Putamen (tissue), 1 donor: ENCODE measurements around the gene TBC1D13.
A peak's percentile ranks its signal among the peaks of the same experiment; 100 is the strongest.
"Not testable (repeated sequence)": the region's sequence is repeated elsewhere in the genome, so short reads cannot be mapped to it uniquely, and the experiment has no call there.

Experiments
- DNase-seq: peaks from one replicate; pipeline ENCODE4 v3.0.0-alpha.2; 2016; ENCODE audit warnings: low spot score

Gene TBC1D13

DNA sequence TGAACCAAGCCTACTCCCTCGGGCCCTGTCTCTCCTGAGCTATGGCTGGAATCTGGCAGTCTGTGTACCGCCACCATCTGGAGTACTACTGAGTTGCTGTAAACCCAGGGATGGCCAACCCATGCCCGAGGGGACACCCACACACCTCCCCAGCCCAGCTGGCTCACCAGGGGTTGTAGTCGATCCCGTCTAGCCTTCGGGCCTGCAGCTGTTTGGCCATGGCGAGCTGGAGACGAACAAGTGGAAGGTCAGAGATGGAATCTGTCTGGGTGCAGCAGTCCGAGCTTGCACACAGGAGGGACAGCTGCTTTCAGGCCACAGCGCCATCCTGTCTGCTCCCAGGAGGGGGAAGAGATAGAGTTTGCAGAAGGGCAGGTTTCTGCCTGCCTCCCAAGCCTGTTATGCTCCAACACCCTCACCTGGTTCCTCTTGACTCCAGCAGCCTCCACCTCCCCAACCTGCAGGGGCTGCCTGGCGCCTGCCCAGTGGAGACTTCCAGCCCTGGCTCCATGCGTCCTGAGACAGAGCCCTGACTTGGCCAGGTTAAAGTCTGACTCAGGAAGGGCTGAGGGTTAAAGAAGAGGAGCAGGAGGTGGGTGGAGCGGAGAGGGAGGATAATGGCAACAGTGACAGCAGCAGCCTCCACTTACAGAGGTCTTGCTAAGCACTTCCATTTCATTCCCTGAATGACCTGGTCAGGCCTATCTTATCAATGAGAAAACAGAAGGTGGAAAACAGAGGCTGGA is 58.3 kb downstream of the TBC1D13 start:
- no peak for DNase-seq

DNA sequence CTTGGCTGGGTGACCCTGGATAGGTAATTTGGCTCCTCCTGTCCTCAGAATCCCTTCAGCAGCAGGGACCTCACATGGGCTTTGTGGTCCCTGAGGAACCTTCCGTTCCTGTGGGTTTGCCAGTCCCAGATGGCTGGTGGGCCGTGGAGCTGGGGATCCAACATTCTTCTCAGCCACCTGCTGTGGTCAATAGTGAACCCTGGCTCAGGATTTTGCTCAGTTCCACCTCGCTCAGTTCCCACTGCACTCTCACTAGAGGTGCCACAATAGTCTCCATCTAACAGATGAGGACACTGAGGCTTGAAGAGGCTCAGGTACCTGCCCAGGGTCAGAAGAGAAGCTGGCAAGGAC is 59.6 kb downstream of the TBC1D13 start:
- no peak for DNase-seq

DNA sequence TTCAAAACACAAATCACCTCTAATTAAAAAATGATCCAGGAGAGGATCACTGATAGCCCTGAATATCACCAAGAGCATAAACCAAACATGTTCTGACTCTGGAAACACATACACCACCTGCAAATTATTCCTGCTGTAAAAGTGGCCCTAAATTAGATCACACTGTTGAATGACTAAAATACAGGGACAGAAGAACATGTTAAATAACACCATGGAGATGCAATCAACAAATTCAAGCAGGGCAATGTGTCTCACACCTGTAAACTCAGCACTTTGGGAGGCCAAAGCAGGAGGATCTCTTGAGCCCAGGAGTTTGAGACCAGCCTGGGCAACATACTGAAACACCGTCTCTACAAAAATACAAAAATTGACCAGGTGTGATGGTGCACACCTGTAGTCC is 60.8 kb downstream of the TBC1D13 start:
- no peak for DNase-seq

DNA sequence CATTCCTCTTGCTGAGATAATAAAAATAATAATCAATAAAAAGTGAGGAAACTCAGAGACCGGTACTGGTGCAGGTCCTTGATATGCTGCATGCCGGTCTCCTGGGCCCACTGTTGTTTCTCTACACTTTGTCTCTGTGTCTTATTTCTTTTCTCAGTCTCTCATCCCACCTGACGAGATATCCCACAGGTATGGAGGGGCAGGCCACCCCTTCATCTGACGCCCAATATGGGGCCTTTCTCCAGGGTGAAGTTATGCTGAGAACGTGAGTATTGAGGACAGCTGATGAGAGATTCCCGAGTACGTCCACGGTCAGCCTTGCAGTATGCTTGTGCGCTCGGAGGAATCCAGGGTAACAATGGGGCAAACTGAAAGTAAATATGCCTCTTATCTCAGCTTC is 64.0 kb downstream of the TBC1D13 start:
- DNase-seq = not testable (repeated sequence)

DNA sequence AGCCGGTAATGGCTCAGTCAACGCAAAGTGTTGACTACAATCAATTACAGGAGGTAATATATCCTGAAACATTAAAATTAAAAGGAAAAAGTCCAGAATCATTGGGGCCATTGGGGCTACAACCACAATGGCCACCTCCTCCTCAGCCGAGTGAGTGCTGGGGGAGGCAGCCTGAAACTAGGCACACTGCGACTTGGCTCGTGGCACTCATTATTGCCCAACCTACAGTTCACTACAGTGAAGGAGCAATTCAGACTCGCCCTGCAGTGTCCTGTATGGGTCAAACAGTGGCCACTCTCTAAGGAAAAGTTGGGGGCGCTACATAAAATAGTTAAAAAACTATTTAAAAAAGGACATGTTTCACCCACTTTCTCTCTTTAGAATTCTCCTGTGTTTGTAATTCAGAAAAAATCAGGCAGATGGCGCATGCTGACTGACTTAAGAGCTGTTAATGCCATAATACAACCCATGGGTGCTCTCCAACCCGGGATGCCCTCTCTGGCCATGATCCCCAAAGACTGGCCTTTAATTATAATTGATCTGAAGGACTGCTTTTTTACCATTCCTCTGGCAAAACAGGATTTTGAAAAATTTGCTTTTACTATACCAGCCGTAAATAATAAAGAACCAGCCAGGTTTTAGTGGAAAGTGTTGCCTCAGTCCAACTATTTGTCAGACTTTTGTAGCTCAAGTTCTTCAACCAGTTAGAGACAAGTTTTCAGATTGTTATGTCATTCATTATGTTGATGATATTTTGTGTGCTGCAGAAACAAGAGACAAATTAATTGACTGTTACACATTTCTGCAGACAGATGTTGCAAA is 64.9 kb downstream of the TBC1D13 start:
- DNase-seq = peak; percentile 45

DNA sequence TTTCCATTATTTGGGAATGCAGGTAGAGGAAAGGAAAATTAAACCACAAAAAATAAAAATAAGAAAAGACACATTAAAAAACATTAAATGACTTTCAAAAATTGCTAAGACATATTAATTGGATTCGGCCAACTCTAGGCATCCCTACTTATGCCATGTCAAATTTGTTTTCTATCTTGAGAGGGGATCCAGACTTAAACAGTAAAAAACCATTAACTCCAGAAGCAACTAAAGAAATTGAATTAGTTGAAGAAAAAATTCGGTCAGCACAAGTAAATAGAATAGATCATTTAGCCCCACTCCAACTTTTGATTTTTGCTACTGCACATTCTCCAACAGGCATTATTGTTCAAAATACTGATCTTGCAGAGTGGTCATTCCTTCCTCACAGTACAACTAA is 65.6 kb downstream of the TBC1D13 start:
- DNase-seq = not testable (repeated sequence)

DNA sequence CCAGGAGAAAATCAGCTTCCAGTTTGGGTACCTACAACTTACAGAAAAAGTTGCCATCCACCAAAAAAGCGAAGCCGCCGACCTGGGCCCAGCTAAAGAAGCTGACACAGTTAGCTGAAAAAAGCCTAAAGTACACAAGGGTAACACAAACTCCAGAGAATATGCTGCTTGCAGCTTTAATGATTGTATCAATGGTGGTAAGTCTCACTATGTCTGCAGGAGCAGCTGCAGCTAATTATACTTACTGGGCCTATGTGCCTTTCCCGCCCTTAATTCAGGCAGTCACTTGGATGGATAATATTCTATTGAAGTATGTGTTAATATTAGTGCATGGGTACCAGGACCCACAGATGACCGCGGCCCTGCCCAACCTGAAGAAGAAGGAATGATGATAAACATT is 67.4 kb downstream of the TBC1D13 start:
- not testable (repeated sequence) for DNase-seq

DNA sequence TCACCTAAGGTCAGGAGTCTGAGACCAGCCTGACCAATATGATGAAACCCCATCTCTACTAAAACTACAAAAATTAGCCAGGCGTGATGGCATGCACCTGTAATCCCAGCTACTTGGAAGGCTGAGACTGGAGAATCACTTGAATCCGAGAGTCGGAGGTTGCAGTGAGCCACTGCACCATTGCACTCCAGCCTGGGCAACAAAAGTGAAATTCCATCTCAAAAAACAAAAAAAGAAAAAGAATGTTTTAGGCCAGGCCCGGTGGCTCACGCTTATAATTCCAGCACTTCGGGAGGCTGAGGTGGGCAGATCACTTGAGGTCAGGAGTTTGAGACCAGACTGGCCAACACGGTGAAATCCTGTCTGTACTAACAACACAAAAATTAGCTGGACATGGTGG is 71.4 kb downstream of the TBC1D13 start:
- DNase-seq = not testable (repeated sequence)
